HG03139 (cell line): ENCODE measurements around the gene HBEGF.

Experiments
- ATAC-seq: cut with Tn5 transposase; IDR thresholded peaks from one replicate; pipeline ENCODE4 v1.9.1; 2021; ENCODE audit not compliant: unreplicated experiment

HBEGF gene

GRCh38 chr5:140346348-140347221 lies at the start of gene HBEGF:
Gene HBEGF, minus strand, starts transcription at chr5:140346603. Its CDS starts 275 bp downstream, at chr5:140346328.
- ATAC-seq, result peak; percentile 71

GRCh38 chr5:140393738-140394137 lies 47.3 kb upstream of the HBEGF start:
- no peak for ATAC-seq

- no peak for ATAC-seq
Measured at GRCh38 chr5:140391732-140392131, 45.3 kb upstream of the HBEGF start.

- ATAC-seq, result no peak
Measured at GRCh38 chr5:140391312-140391711, 44.9 kb upstream of the HBEGF start.

GRCh38 chr5:140388052-140388451 lies 41.6 kb upstream of the HBEGF start:
- ATAC-seq, result no peak

- no peak for ATAC-seq
Measured at GRCh38 chr5:140383300-140383699, 36.9 kb upstream of the HBEGF start.

- ATAC-seq, result no peak
Measured at GRCh38 chr5:140382866-140383265, 36.5 kb upstream of the HBEGF start.

- ATAC-seq, result no peak
Measured at GRCh38 chr5:140381972-140382371, 35.6 kb upstream of the HBEGF start.

GRCh38 chr5:140381351-140381750 lies 34.9 kb upstream of the HBEGF start:
- no peak for ATAC-seq

GRCh38 chr5:140372971-140373487 lies 26.6 kb upstream of the HBEGF start:
- no peak for ATAC-seq

GRCh38 chr5:140371356-140372151 lies 25.2 kb upstream of the HBEGF start:
- ATAC-seq, result no peak

GRCh38 chr5:140367256-140368013 lies 21.0 kb upstream of the HBEGF start:
- no peak for ATAC-seq

- no peak for ATAC-seq
Measured at GRCh38 chr5:140366589-140367255, 20.3 kb upstream of the HBEGF start.

- ATAC-seq, result no peak
Measured at GRCh38 chr5:140365941-140366340, 19.5 kb upstream of the HBEGF start.

- ATAC-seq, result no peak
Measured at GRCh38 chr5:140365282-140365681, 18.9 kb upstream of the HBEGF start.

GRCh38 chr5:140364472-140364765 lies 18.0 kb upstream of the HBEGF start:
- ATAC-seq, result no peak

GRCh38 chr5:140363631-140364471 lies 17.4 kb upstream of the HBEGF start:
- no peak for ATAC-seq

GRCh38 chr5:140362875-140363630 lies 16.6 kb upstream of the HBEGF start:
- ATAC-seq, result peak; percentile 86

GRCh38 chr5:140362311-140362710 lies 15.9 kb upstream of the HBEGF start:
- ATAC-seq, result no peak
